Choroid plexus epithelial cell (primary cell): Measurements from ENCODE around the gene SYCE3.

Source experiments
- DNase-seq: peaks from one replicate; pipeline ENCODE4 v3.0.0-alpha.2; 2010; ENCODE audit warnings: low read depth
- H3K4me3 ChIP-seq: 2 replicates; pipeline ENCODE4 v1.5.1; 2011; ENCODE audit warnings: low read depth, mild to moderate bottlenecking, control low read depth, low read length, moderate library complexity
- CTCF ChIP-seq: conservative IDR thresholded peaks from 2 replicates; pipeline ENCODE4 v1.5.1; 2011; ENCODE audit warnings: low read depth, mild to moderate bottlenecking, control low read depth, inconsistent platforms, low read length, moderate library complexity

SYCE3 gene

GRCh38 chr22:50560034-50560433, 2.7 kb downstream of the SYCE3 start:
- no peak for TF ChIP-seq CTCF
- no peak for DNase-seq
- H3K4me3 ChIP-seq: no peak overlapping the region

- no peak overlapping the region for H3K4me3 ChIP-seq
- no peak for DNase-seq
- TF ChIP-seq CTCF: no peak
These were observed 6.0 kb downstream of the SYCE3 start for GRCh38 chr22:50556703-50557102.

- DNase-seq: no peak
- no peak overlapping the region for H3K4me3 ChIP-seq
- TF ChIP-seq CTCF: no peak
These were observed 9.4 kb downstream of the SYCE3 start for GRCh38 chr22:50553310-50553709.

- no peak overlapping the region for H3K4me3 ChIP-seq
- no peak for TF ChIP-seq CTCF
- DNase-seq: no peak
These were observed 11.5 kb downstream of the SYCE3 start for GRCh38 chr22:50551160-50551752.

GRCh38 chr22:50550395-50550794, 12.3 kb downstream of the SYCE3 start:
- no peak for TF ChIP-seq CTCF
- no peak for DNase-seq
- no peak overlapping the region for H3K4me3 ChIP-seq

- H3K4me3 ChIP-seq: no peak overlapping the region
- DNase-seq: no peak
These were observed 13.6 kb downstream of the SYCE3 start for GRCh38 chr22:50548921-50549790.

More at GRCh38 chr22:50548921-50549790, 13.6 kb downstream of the SYCE3 start:
- TF ChIP-seq CTCF: no peak
